SW 1271 (cell line): ENCODE measurements around the gene MARCHF3.

Experiments used
- DNase-seq, 2 experiments: peaks; one replicate each; lab custom pipeline; 2025; lab: John Stamatoyannopoulos, UW

MARCHF3 gene

DNA sequence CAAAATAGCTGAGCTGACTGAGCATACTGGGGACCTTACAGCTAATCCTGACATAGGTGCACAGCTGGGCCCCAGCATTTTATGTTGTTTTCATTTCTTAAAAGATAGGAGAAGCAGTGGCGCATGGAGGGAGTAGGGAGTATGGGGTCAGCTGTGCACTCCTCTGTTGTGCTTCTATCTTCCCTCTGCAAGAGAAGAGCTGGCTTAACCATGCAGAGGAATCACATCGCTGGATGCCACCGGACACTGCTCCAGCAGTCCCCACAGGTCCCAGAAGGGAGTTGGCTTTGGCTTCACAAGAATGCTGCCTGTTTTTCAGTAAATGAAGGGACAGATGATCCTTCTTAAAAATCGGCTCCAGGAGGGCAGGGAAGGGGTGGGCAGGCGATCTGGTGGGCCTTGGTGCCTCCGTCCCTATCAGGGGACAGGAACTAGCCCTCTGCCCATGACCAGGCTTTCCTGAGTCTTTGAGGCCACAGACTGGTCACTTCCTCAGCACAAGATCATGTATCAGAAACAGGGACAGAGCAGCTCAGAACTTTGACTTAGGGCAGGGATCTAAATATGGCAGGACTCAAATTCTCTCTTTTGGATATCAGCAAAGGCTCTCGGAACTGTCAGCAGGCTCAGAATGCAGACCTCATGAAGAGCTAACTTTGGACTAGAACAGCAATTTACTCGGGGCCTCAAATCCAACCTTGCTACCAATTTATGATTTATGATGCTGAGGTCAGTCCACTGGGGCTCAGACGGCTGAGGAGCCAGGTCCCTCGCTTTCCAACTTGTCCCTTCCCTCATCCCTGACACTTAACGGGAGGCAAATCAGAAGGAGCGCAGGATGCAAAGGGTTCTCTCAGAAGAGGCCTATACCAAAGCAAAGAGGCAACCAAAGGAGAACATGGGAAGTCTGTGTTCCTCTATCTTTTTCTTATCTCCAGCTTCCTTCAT, 47.2 kb downstream of the MARCHF3 start:
- DNase-seq = no peak

DNA sequence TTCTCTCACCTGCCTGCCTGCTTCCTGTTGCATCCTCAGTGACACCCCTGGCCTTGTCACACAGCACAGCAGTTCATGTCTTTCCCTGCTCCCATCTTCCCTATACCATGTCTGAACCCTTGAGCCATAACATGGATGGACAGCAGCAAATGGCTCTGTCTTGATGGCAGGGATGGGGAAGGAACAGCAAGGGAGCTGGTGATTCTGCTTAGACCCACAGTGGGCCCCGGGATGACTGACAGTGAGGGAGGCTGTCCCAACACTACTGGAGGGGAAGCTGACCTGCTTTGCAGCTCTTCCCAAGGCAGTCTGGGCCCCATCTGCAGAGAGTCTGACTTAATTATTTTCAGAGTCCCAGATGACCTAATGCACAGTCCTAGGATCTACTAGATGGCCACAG, 48.2 kb downstream of the MARCHF3 start:
- DNase-seq = no peak

DNA sequence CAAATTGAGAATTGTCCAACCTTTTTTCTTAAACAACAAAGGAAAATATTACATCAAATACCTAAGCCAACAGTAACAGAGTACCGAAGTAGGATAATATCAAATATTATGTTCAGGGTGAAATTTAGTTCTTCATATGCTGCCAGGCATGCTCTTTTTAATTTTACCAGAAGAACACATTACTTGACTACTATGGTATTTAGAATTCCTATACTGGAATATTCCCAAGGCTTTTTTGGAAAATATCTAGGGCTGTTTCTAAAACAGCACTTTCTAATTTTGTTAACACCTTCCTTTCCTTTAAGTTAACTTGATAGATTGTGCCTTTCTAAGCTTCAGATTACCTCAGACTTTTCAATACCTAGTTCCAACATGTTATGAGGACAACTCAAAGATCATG, 48.7 kb downstream of the MARCHF3 start:
- DNase-seq = no peak

DNA sequence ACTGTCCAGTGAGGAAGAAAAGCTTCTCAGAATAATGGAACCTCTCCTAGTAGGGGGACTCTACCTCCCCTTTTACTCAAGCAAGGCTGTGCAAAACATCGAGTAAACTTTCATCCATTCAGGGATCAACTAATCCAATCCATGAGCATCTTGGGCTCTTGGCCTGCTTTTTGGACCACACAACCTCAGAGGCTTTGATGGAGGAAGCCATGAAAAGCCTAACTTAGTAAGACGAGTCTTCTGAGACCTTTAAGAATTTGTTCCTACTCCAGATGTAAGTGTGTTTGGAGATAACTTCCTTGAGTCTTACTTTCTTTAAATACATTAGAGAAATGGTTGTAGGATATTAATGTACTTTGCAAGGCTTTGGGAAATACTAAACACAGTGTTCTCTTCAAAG, 49.1 kb downstream of the MARCHF3 start:
- DNase-seq = no peak

DNA sequence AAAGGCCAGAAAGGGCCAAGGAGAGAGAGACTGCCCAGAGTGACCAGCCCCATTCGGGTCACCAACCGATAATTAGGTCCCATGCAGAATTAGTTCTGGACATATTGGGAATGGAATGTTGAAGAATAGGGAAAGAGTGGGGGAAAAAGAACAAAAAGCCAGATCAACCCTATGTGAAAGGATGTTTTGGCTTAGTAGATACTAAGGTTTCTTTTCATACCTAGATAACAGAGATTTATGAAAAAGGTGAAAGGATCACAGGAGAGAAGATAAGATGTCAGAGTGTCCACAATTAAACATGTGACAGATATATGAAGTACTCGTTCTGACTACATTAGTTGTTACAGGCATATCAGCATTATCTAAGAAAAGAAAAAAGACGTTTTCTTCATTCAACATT, 52.1 kb downstream of the MARCHF3 start:
- no peak for DNase-seq

DNA sequence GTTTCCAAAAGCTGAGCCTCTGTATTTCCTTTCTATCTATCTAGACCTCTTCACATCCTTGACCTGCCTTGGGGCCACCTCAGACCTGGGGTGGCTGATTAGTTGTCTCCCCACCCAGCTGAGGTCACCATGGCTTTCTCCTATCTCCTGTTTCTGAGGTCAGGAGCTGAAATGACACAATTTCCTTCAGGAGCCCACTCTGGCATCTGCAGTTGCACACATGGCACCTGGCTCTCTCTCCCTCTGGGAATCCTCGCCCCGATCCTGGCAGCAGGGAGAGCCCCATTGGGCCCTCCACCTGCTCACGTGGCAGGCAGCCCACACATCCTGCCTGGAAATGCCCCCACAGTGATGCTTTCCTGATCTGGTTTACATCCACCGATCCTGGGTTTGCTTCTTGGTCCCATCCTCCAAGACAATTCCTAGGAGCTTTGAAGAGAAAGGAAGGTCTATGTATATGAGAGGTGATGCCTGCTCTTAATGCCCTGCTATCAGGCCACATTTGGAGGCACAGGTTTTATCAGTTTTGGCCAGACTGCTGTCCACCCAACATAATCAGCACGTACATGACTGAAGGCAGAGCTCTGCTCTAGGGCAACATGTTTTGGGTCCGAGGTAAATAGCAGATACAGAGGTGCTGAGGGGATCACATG, 53.7 kb downstream of the MARCHF3 start:
- no peak for DNase-seq

DNA sequence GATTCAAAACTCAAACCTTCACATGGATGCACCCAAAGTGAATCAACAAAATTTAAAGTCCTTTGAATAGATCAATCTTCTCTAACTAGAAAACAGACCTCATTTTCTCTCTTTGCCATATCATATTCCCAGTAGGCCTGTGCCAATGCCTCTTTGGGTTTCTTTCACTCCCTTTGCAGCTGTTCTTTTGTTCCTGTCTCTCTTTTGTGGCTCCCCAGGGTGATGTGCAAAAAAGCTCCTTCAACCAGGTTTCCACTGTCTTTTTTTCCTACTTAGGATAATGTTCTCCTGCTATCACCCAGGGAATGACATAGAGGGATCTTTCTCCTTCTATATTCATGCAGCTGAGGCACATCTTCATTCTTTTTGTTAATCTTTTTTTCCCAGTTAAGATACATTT, 54.6 kb downstream of the MARCHF3 start:
- DNase-seq = no peak

DNA sequence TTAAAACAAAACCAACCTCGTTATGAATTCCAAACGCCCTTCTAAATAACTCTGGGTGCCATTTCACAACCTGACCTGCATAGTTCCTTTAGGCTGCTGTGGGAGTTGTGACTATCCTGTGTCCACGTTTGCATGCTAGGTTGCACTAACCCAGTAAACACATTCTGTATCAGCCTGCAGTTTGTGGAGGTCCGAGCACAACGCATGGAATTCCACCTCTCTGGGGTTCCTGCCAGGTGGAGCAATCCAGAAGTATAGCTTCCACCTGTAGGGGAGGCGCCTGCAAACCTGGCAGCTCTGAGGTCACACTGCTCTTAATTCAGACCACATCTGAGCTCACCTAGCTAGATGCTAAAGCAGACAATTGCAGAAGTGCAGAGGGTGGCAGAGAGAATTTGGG, 57.2 kb downstream of the MARCHF3 start:
- DNase-seq = no peak

DNA sequence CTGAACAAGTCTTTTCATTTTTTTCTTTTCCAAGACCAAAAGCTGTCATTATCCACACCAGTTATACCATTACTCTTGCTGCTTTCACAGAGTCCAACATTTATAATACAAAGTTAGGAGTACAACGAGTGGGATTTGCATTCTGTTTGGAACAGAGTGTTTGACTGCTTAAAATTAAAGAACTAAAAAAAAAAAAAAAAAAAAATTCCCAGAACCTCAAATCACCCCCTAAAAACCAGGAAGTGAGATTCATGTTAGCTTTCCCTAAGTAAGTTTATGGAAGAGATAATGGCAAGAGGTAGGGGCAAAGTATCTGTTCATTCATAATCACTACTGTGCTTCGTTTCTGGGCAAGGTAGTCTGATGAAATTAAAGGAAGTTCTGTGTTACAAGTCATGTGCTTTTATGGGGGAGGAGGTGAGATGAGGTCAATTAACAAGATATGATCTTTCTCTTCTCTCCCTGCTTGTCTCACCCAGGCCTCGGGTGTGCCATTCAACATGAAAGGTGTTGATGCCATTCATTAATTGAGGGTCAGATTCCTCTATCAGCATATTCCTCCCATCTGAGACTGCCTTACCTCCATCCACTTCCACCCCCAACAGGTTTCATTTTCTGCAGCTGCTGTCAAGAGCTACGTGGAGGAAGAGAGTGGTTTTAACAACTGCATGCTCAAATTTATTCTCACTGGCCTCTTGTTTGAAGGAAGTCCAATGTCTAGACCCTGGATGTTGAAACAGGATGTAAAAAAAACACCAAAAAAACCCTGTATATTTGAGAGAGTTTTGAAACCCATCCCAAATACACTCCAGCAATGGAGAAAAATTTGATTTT, 58.1 kb downstream of the MARCHF3 start:
- DNase-seq = no peak

DNA sequence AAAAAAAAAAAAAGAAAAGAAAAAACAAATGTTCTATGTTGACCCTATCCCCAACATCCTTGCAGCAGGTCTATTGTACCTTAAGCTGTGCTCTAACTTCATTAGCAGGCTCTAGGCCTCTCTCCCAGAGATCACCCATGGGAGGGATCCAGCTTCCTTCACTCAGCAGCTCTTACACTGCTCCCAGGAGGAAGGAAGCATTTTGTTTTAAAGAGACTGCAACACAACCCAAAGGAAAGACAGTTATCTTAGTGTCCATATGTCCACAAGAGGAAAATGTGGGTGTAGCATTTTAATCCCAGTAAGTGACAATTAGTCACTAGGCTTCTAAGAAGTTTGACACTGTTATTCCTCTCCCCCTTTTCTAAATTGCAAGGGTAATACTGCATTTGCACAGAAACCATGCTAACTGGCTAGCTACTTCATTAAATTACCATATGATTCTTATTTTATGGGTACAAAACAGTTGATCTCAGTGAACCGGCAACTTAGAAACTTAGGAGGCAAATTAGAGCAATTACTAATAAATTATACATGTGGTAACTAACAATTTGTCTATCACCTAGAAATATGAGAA, 58.8 kb downstream of the MARCHF3 start:
- no peak for DNase-seq

DNA sequence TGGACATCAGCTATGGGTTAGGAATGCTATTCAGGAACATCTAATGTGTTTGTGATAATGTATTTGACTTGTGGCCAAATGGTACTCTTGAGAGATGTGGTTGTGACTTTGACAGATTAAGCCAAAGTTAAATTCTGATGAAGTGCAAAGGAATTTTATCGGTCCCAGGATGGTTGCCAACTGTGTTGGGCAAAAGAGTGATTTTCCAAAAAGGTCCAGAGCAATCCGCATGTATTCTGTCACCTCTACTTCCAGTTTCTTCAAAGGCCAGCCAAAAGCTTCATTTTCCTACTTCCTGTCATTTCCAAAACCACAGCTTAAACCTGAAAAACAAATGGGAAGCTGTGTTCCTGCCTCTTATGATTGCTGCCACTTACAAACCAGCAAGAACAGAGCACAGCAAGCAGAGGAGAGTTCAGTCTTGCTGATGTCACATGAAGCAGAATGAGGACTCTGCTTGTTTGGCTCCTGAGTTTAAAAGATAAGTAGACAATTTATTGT, 59.8 kb downstream of the MARCHF3 start:
- peak in 1 of 2 experiments; percentile 17 for DNase-seq

DNA sequence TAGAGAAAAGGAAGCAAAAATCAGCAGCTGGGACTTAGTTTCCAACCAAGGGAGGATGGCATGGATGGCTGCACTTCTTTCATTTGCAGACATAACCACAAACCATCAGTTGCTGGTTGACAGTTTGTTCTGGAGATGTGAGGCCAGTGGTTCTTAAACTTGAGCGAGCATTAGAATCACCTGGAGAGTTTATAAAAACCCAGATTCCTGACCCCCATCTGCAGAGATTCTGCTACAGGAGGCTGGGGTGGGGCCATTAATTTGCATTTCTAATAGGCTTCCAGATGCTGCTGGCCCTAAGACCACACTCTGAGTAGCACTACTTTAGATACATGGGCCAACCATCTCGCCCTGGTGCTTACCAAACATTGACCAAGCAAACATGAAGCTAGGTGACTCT, 60.8 kb downstream of the MARCHF3 start:
- no peak for DNase-seq

DNA sequence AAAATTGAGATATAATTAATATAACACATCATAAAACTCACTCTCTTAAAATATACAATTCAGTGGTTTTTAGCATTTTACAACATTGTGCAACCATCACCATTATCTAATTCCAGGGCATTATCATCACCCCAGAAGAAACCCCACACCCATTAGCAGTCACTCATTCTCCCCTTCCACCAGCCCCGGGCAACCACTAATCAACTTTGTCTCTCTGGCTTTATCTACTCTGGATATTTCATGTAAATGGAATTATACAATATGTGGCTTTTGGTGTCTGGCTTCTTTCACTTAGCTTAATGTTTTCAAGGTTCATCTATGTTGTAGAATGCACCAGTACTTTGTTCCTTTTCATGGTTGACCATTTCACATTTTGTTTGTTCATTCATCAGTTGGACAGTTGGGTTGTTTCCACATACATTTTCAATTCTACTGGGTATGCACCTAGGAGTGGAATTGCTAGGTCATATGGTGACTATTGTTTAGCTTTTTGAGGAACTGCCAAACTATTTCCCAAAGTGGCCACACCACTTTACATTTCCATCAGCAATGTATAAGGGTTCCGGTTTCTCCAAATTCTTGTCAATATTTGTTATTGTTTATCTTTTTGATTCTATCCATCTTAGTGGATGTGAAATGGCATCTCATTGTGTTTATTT, 62.4 kb downstream of the MARCHF3 start:
- DNase-seq = no peak

DNA sequence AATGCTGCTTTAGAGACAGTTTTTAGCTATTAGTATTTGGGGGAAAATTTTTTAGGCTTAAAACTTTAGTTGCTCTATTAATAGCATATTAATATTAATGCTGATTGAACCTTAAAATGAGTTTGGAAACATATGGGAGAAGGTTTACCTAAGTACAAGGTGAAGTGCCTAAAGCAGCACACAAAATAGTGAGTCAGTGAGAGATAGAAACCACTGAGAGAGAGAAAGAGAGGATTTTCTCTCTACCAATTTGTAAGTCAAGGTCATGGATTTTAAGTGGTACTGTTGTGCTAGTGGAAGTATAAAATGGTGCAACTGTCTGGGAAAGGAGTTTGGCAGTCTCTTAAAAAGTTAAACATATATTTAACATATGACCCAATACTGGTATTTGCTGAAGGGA, 64.9 kb downstream of the MARCHF3 start:
- no peak for DNase-seq

DNA sequence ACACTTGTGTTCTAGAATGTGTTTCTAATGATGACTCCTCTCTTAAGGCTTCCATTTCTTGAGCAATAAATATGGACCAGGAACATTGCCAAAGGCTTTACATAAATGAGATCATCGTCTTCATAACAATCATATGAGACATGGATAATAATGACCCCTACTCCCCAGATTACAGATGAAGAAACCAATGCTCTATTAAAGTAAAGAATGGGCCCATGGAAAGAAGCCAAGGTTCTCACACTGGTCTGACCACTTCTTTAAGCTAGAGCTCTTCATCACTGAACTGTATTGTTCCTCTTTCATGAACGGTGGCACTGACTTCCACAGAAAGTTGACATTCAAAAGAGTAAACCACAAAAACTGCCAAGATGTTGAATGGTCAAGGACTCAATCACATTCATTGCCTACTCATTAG, 65.3 kb downstream of the MARCHF3 start:
- no peak for DNase-seq

DNA sequence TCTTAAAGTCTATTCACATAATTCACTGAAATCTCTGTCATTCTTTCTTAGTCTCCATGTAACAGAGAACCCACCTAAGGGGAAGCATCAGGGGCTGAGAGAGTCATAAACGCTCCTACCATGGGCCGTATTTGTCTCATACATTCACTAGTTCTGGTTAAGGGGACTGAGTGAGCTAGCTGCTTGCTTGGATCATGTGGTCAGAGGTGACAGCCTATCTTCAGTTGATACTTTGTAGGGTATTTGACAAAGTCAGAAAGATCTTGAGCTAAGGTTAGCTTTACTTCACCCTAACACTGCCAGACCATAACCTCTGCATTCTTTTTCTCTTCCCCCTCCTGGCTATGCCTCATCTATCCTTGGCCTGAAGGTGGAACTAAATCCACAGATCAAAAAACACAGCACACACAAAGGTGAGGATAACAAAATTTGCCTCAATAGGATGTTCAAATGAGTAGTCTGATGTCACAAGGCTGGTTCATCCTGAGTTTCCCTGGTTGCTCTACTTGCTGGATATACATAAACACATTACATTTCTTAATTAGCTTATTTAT, 66.5 kb downstream of the MARCHF3 start:
- DNase-seq = no peak

DNA sequence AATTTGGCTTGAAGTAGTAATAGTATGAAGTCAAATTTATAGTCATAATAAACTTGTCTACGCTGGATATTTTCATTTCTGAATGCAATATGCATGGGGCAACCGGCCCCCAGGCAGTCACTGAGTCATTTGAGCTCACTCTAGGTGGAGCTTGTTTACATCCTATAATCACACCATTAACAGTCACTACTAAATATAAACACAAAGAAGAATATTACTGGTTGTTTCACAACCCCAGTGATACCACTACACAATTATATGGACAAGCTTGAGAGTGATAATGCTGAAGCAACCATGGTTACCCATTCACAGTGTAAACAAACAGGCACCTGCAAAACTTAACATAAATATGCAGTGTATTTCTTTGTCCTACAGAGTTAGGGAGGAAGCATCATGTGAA, 68.7 kb downstream of the MARCHF3 start:
- peak in 1 of 2 experiments; percentile 21 for DNase-seq

DNA sequence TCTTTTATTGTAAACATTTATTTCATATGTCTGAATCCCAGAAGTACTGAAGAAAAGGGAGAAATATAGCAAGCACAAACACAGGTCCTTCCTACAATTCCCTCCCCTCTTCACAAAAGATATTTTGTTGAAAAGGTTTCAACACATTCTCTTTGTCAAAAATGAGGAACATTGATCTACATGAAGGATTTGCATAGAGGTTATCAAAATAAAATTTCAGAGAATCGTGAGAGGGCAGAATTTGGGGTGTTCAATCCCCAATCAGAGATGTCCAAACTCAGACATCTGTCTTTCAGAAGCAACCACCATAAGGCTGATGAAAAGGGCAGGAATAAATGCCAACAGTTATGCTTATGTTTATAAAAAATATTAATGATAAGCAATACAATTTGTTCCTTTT, 69.2 kb downstream of the MARCHF3 start:
- no peak for DNase-seq

DNA sequence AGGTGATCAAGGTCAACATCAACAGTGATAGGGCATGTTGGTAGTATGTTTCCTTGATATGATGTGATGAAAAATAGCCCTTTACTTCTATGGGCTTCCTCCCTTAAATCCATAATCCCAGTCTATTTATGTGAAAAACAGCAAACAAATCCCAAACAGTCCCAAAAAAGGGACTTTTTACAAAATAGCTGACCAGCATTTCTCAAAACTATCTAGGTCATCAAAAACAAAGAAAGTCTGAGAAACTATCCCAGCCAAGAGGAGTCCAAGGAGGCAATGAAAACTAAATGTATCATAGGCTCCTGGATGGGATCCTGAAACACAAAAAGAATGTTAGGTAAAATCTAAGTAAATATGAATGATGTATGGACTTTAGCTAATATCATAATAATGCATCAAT, 71.2 kb downstream of the MARCHF3 start:
- no peak for DNase-seq

DNA sequence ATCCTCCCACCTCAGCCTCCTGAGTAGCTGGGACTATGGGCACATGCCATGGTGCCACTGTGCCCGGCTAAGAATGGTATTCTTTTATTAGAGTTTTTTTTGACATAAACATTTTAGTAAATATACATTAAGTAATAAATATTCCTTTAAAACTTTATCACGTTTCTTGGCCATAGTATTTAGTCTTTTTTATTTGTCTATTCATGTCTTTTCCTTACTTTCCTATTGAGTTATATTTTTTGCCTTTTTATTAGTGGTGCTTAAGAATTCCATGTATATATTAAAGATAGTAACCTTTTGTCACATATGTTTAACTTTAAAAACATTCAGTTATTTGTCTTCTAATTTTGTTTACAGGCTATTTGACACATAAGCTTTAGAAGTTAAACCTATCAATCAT, 73.4 kb downstream of the MARCHF3 start:
- no peak for DNase-seq

DNA sequence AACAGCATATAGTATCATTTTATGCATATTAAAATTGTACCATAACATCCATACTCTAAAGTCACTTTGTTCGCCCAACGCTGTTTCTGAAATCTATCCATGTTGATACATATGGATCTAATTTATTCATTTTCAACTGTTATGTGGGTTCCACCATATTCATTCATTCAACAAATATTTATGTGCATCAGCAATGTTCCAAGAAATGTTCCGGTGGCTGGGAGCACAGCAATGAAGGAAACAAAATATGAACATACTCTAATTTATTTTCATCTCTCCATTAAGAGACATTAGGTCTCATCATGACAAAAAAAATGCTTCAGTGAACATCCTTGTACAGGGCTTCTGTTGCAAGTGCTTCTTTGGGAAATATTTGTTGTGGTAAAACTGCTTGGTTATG, 75.4 kb downstream of the MARCHF3 start:
- DNase-seq = no peak
